GM18907 (cell line): ENCODE results near the gene VEPH1.

Experiments
- ATAC-seq: cut with Tn5 transposase; IDR thresholded peaks from one replicate; pipeline ENCODE4 v1.9.1; 2021; ENCODE audit warnings: mild to moderate bottlenecking, moderate library complexity; ENCODE audit not compliant: unreplicated experiment

Gene VEPH1

GRCh38 chr3:157232141-157232540 lies 271.1 kb downstream of the VEPH1 start:
- ATAC-seq = no peak

- ATAC-seq = no peak
Measured at GRCh38 chr3:157231071-157231470, 272.1 kb downstream of the VEPH1 start.

GRCh38 chr3:157226173-157226847 lies 276.9 kb downstream of the VEPH1 start:
- ATAC-seq = peak; percentile 67

GRCh38 chr3:157225001-157225400 lies 278.2 kb downstream of the VEPH1 start:
- no peak for ATAC-seq

- ATAC-seq = no peak
Measured at GRCh38 chr3:157220883-157221282, 282.3 kb downstream of the VEPH1 start.

- ATAC-seq = no peak
Measured at GRCh38 chr3:157220211-157220610, 283.0 kb downstream of the VEPH1 start.

GRCh38 chr3:157219215-157219614 lies 284.0 kb downstream of the VEPH1 start:
- ATAC-seq = no peak
